GM08714 (cell line): ENCODE results near the gene TMEM40.
"Not testable (repeated sequence)": the region's sequence is repeated elsewhere in the genome, so short reads cannot be mapped to it uniquely, and the experiment has no call there.

Experiments
- H3K4me3 ChIP-seq: fragments of 200-500 bp; sonication (Bioruptor generic); 2 replicates; pipeline ENCODE4 v1.5.1; 2014; ENCODE audit warnings: mild to moderate bottlenecking, low read length, inconsistent platforms
- ZNF274 ChIP-seq: IDR thresholded peaks from 2 replicates; pipeline ENCODE4 v1.6.1; 2012; ENCODE audit warnings: mild to moderate bottlenecking, low read depth, low read length

TMEM40 gene

GRCh38 chr3:12727481-12727880, 31.6 kb downstream of the TMEM40 start:
- TF ChIP-seq ZNF274: no peak
- no peak overlapping the region for H3K4me3 ChIP-seq

- TF ChIP-seq ZNF274: no peak
- no peak overlapping the region for H3K4me3 ChIP-seq
Measured at GRCh38 chr3:12725436-12725835, 33.6 kb downstream of the TMEM40 start.

- no peak overlapping the region for H3K4me3 ChIP-seq
- TF ChIP-seq ZNF274: no peak
Measured at GRCh38 chr3:12724794-12725193, 34.3 kb downstream of the TMEM40 start.

- not testable (repeated sequence) for H3K4me3 ChIP-seq
Measured at GRCh38 chr3:12723362-12723761, 35.7 kb downstream of the TMEM40 start.

GRCh38 chr3:12722226-12722625, 36.8 kb downstream of the TMEM40 start:
- no peak overlapping the region for H3K4me3 ChIP-seq
- no peak for TF ChIP-seq ZNF274

- no peak for TF ChIP-seq ZNF274
- H3K4me3 ChIP-seq: peak overlapping the region; percentile 7; the same call in 1 of the 2 replicates
Measured at GRCh38 chr3:12719984-12720898, 38.8 kb downstream of the TMEM40 start.

GRCh38 chr3:12719541-12719940, 39.5 kb downstream of the TMEM40 start:
- no peak overlapping the region; the same call in 1 of the 2 replicates for H3K4me3 ChIP-seq
- no peak for TF ChIP-seq ZNF274

- no peak for TF ChIP-seq ZNF274
- no peak overlapping the region for H3K4me3 ChIP-seq
Measured at GRCh38 chr3:12716605-12717151, 42.4 kb downstream of the TMEM40 start.

- H3K4me3 ChIP-seq: no peak overlapping the region
- no peak for TF ChIP-seq ZNF274
Measured at GRCh38 chr3:12714278-12714677, 44.8 kb downstream of the TMEM40 start.

- no peak for TF ChIP-seq ZNF274
- H3K4me3 ChIP-seq: no peak overlapping the region
Measured at GRCh38 chr3:12710062-12710461, 49.0 kb downstream of the TMEM40 start.

GRCh38 chr3:12709334-12709733, 49.7 kb downstream of the TMEM40 start:
- no peak for TF ChIP-seq ZNF274
- H3K4me3 ChIP-seq: no peak overlapping the region

GRCh38 chr3:12708584-12709192, 50.4 kb downstream of the TMEM40 start:
- H3K4me3 ChIP-seq: no peak overlapping the region
- TF ChIP-seq ZNF274: no peak

GRCh38 chr3:12707449-12707848, 51.6 kb downstream of the TMEM40 start:
- TF ChIP-seq ZNF274: no peak
- H3K4me3 ChIP-seq: no peak overlapping the region

- no peak for TF ChIP-seq ZNF274
- H3K4me3 ChIP-seq: no peak overlapping the region
Measured at GRCh38 chr3:12706504-12707253, 52.4 kb downstream of the TMEM40 start.
